ENCODE results near the gene RASSF5. TPM values are rescaled to one million over a fixed set of nuclear protein-coding genes. Genes with fewer than 3 reads are reported as not detected.

The RASSF5 gene
- total RNA-seq, 1 donor from 2014 or later: 9.3 TPM

- no peak for DNase-seq
Measured at GRCh38 chr1:206547104-206547503, 39.8 kb downstream of the RASSF5 start.

GRCh38 chr1:206550446-206550845, 43.1 kb downstream of the RASSF5 start:
- DNase-seq: no peak

- DNase-seq: no peak
Measured at GRCh38 chr1:206551296-206551985, 44.1 kb downstream of the RASSF5 start.

DNA sequence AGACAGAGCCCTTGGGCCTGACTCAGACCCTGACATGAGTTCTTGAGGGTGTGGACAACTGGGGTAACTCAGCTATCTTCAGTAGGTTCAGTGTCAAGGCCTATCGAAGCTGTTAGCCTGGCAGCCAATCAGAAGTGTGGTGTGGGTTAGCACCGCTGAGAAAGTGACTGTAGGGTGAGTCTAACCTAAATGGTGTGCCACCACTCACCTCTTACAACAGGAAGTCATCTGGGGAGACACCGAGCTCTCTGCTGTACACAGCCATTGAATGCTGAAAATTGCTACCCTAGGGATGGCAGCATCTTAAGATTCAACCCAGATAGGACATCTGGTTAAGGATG, 44.6 kb downstream of the RASSF5 start:
- DNase-seq: no peak

DNA sequence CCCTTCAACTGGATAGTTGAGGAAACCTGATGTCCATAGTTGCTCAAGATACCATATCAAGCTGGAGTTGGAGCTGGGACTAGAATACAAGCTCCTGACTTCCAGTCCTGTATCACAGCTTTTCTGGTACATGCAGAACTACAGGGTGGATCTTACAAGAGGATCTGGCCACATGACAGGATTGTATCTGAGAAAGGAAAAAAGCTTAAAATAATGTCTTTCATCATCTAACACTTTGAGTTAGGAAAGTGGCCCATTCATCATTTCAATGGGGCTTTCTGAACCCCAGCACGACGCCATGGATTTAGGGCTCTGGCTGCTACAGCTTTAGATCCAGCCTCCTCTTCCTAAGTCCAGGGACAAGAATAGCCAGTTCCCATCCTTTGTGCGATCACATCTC, 46.9 kb downstream of the RASSF5 start:
- no peak for DNase-seq

DNA sequence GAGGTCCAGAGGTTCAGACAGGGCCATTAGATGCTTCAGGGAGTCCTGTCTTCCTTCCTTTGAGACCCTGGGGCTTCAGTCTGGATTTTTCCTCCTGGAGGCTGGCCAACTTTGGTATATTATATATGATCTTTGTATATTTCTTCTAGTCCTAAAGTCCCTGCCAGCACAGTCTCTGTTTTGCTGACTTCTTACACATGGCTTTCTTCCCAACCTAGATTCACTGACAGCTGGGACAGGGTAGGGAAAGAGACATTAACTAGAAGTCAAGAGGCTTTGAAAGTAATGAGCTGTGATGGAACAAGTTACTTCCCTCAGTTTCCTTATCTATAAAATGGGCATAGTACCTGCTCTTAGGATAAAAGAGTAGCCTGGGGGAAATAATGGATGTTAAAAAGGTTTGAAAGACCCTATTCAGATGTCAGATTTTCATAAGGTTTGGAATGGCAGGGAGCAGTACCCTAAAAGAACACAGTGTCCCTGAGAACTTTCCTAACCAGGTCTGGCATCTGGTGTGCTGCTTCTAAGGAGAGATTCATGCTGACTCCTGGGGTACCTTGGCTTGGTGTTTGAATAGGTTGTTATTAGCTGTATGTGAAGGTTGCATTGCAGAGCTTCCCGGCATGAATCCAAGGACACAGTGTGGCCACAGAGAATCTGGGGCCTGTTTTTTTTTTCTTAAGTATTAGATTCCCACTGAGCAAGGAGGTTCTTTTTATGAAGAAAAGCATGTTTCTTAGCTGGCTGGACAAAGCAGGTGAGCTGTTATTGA, 47.6 kb downstream of the RASSF5 start:
- DNase-seq: no peak

DNA sequence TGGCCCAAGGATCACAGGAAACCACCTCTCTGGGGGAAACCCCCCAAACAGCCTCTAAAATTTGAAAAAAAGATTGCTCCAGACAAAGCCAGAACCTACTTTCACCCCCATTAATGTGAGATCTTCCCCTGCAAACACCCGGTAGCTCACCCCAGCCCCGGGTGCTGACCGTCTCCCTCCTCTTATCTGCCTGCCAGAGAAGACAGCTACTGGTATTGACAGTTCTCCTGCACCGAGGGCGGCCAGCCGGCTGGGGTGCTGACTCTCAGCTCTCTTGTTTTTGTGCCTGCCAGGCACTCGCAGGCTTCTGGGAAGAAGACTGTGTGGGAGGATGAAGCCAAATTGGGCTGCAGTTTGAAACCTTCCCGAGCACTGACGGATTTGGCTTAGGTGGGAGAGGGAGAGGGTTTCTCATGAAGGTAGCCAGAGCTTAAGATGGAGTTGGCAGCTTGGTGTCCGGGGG, 48.2 kb downstream of the RASSF5 start:
- DNase-seq: no peak

- DNase-seq: no peak
Measured at GRCh38 chr1:206556047-206556749, 48.9 kb downstream of the RASSF5 start.

DNA sequence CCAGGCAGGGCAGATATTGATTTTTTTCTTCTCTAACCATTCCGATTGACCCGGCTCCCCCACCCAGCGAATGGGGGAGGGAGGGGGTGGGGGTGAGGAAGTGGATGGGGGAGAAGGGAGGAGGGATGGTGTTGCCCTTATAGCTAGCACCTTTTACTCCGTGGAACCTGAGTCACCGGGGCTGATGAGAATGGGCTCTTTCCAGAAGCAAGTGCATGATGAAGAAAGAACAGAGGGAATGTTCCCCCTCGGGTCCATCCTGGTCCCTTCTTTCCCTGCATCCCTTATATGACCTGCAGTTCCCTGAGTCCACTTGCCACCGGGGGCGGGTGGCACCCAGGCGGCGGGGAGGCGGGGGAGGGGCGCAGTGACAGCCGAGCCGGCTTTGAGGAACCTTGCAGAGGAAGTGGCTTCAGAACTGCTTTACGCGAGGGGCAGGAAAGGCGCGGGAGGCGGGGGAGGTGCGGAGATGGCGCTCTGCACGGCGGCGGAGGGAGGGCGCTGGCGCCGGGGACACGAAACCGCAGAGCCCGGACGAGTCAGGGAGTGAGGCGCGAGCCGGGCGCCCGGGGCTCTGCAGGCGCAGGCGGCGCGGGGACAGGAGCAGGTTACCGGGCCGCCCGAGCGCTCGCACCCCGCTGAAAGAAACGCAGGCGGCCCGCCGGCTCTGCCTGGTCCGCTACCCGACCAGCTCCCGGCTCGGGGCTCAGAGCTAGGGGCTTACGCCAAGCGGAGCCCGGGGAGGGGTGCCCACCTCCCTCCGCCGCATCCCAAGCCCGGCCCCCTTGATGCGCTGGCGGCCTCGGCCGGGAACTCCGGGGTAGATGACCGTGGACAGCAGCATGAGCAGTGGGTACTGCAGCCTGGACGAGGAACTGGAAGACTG, 49.7 kb downstream of the RASSF5 start:
- no peak for DNase-seq

DNA sequence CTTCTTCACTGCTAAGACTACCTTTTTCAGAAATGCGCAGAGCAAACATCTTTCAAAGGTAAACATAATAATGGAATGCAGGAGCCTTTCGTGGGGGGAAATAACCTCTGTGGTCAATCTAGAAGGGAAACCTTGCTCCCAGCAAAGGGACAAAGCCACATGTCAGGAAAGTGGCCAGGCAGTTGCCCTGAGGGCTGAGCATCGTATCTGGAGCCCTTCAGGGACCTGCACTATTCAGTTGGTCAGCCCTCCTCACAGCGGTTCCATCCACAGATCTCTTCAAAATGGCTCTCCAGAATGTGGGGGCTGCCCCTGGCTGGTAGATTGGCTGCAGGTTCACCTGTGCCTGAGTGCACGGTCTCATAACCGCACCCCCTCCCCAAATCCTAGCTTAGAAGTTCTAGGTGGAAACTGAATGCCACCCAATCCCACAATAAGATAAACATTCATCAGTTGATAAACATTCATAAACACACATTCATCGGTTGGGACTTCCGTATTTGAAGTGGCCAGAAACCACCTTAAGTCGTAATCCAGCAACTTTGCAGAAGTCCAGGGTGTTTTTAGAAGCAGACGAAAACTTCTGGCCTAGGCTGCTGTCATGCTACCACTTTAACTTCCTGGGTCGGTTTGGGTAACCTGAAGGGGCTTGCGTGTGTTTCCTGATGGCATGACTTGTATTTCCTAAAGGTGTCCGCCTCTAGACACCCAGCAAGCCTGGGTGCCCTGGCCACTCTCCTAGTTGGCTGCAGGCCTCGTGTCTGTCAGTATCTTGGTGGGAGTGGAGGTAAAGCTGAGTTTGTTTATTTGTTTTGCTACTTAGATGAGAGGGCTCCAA, 50.5 kb downstream of the RASSF5 start:
- no peak for DNase-seq

DNA sequence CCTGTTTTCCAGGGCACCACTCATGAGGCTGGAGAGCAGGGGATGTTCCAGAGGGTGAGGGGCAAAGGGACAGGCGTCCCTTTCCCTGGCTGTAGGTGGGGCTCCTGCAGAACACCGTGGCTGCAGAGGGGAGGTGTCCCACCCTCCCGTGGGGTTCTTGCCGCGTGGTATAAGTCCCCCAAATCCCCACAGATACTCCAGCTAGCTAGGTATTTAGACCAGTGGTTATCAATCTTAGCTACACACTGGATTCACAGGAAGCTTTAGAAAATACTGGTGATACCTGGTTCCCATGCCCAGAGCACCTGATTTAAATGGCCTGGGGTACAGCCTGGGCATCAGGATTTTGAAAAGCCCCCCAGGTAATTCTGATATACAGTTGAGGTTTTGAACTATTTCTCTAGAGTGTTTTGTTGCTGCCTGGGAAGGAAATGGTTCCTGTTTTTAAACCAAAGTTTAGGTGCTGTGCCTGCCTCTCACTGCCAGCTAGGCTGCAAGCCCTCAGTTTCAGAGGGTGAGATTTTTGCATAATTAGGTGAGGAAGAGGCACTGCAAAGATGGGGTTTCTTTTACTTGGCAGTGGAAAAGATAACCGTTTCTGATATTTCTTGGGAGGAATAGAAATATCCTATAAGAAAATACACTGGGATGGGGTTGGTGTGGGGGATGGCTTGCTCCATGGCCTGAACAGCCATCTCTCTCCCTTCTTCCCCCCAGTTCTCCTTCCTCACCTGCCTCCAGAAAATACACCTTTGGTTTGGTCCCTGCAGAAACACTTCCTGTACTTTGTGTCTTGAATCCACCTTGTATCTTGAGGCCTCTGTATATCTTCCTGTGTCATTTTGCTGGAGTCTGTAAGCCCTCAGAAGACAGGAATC, 51.7 kb downstream of the RASSF5 start:
- no peak for DNase-seq

- DNase-seq: no peak
Measured at GRCh38 chr1:206559672-206559995, 52.3 kb downstream of the RASSF5 start.

- no peak for DNase-seq
Measured at GRCh38 chr1:206560007-206560716, 52.8 kb downstream of the RASSF5 start.

DNA sequence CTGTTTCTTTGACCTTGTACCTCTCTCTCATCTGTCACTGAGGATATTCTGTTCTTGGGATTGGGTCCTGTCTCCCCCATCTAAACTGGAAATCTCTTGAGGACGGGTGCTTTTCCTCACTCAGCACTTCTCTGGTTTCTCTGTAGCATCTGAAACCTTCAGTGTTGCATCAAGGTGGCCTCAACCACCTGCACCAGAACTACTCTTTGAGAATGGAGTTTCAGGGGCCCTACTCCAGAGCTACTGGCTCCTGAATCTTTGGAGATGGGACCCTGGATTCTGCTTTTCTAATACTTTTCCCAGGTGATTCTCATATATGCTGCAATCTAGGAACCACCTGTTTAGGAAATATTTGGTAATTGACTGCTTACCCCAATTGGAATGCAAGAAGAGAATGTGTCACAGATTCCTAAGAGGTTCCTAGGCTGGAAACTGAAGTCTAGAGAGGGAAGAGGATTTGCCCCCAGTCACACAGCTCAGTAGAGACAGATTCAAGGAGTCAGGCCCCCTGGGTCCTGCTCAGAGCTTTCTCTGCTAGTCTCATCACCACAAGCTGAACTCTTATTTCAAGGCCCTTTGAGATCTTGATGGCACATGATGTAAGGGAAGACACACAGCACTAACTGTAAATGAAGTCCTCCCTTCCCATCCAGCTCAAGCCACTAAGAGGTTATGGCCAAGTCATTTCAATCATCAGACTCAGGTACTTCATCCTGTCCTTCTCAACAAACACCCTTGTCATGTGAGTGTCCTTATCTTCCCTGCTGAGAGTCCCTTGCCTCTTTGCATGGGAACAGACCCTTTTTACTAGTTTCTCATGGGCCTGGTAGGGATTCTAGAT, 56.3 kb downstream of the RASSF5 start:
- no peak for DNase-seq

DNA sequence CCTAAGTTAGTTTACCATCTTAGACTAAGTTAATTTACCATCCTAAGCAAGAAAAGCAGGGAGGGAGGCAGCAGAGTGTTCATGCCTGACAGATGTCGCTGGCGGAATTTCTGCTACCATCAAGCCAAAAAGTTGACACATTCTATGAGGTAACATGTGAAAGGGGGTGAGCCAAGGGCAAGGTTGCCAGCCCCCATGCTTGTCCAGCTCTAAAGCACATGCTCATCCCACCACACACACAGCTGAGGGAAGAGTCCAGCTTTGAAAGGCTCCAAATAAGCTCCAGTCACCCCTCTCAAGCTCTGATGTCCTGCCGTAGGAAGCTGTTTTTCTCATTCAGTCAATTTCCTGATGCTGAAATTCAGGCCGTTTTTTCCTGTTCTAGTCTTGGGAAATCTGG, 58.7 kb downstream of the RASSF5 start:
- no peak for DNase-seq

GRCh38 chr1:206566999-206567398, 59.7 kb downstream of the RASSF5 start:
- DNase-seq: no peak

GRCh38 chr1:206568256-206568655, 60.9 kb downstream of the RASSF5 start:
- DNase-seq: no peak

GRCh38 chr1:206568779-206569352, 61.5 kb downstream of the RASSF5 start:
- no peak for DNase-seq

All from skin of body (tissue), 2 donors.